Esophagus (tissue), 2 donors: ENCODE results near the gene RNF215. TPM values are rescaled to one million over a fixed set of nuclear protein-coding genes. Genes with fewer than 3 reads are reported as not detected.

Experiments
- polyA plus RNA-seq, 2 donors: library from polyadenylated mRNA; stranded (reverse); fragments of 200-250 nt; gene quantifications; one replicate each; pipeline ENCODE4 v1.2.3, GENCODE V29; 2013
- donor health status: healthy with polysubstance abuse.
- donor health status: Bipolar disorder and iron deficiency.

RNF215 gene
- polyA plus RNA-seq, 2 donors, result 5.2 to 7.3 TPM

Other genes with a start within 250 kb of the RNF215 start
- 1 to 10 TPM in 1 of 2 donors, under 1 TPM in 1; 0.54 to 1.0 TPM for gene LIF, start 140.7 kb downstream of the RNF215 start, polyA plus RNA-seq
- under 1 TPM; 0.22 to 0.63 TPM for gene OSM, start 120.6 kb downstream of the RNF215 start, polyA plus RNA-seq
- 10 to 100 TPM; 29.7 to 39.3 TPM for gene CASTOR1, start 97.9 kb downstream of the RNF215 start, polyA plus RNA-seq
- 10 to 100 TPM; 30.4 to 35.3 TPM for gene TBC1D10A, start 60.5 kb downstream of the RNF215 start, polyA plus RNA-seq
- gene SF3A1, start 30.5 kb downstream of the RNF215 start, polyA plus RNA-seq, result 10 to 100 TPM; 14.3 to 23.1 TPM
- 1 to 10 TPM; 1.6 to 2.2 TPM for gene CCDC157, start 30.4 kb downstream of the RNF215 start, polyA plus RNA-seq
- gene SEC14L2, start 9.6 kb upstream of the RNF215 start, polyA plus RNA-seq, result 10 to 100 TPM; 27.2 to 29.1 TPM
- gene MTFP1, start 38.4 kb upstream of the RNF215 start, polyA plus RNA-seq, result 10 to 100 TPM; 19.7 to 23.5 TPM
- not detected for gene SEC14L3, start 84.6 kb upstream of the RNF215 start, polyA plus RNA-seq
- gene SEC14L4, start 118.3 kb upstream of the RNF215 start, polyA plus RNA-seq, result under 1 TPM in 1 of 2 donors, not detected in 1; 0.02 TPM
- under 1 TPM in 1 of 2 donors, not detected in 1; 0.07 TPM for gene SEC14L6, start 159.3 kb upstream of the RNF215 start, polyA plus RNA-seq
- under 1 TPM; 0.14 to 0.15 TPM for gene GAL3ST1, start 187.3 kb upstream of the RNF215 start, polyA plus RNA-seq
- gene PES1, start 204.5 kb upstream of the RNF215 start, polyA plus RNA-seq, result 10 to 100 TPM; 31.3 to 46.6 TPM
- 1 to 10 TPM; 1.6 to 2.2 TPM for gene TCN2, start 219.8 kb upstream of the RNF215 start, polyA plus RNA-seq
- gene SLC35E4, start 248.4 kb upstream of the RNF215 start, polyA plus RNA-seq, result 1 to 10 TPM; 1.7 to 3.1 TPM